Liver (tissue), 9 donors: ENCODE measurements around the gene TUBGCP5. TPM values are rescaled to one million over a fixed set of nuclear protein-coding genes. Genes with fewer than 3 reads are reported as not detected.

Experiments used
- DNase-seq: peaks from one replicate; pipeline ENCODE4 v3.0.0-alpha.2; 2017; ENCODE audit warnings: low spot score
- H3K27ac ChIP-seq, 2 donors: one replicate each; pipeline ENCODE4 v1.7.0; 2013; ENCODE audit warnings: inconsistent platforms in 2 of 2, low read length in 2 of 2, control low read depth in 1 of 2, low read depth in 1 of 2, mild to moderate bottlenecking in 1 of 2
- H3K27me3 ChIP-seq, 4 donors: one replicate each; pipeline versions ENCODE4 v1.6.1 to v1.7.0; 2013; ENCODE audit warnings: low read length in 3 of 4, inconsistent platforms in 1 of 4, mild to moderate bottlenecking in 1 of 4, moderate library complexity in 1 of 4; ENCODE audit not compliant: control insufficient read depth in 4 of 4, insufficient read depth in 4 of 4
- H3K36me3 ChIP-seq, 4 donors: one replicate each; pipeline versions ENCODE4 v1.6.1 to v1.7.0; 2013; ENCODE audit warnings: low read length in 3 of 4, mild to moderate bottlenecking in 3 of 4, low read depth in 1 of 4, moderate library complexity in 1 of 4; ENCODE audit not compliant: control insufficient read depth in 4 of 4, insufficient read depth in 3 of 4
- H3K4me1 ChIP-seq, 4 donors: one replicate each; pipeline versions ENCODE4 v1.6.1 to v1.7.0; 2013; ENCODE audit warnings: low read length in 3 of 4, mild to moderate bottlenecking in 3 of 4, moderate library complexity in 1 of 4; ENCODE audit not compliant: control insufficient read depth in 4 of 4, insufficient read depth in 4 of 4
- H3K4me3 ChIP-seq, 3 donors: one replicate each; pipeline versions ENCODE4 v1.6.1 to v1.7.0; 2013; ENCODE audit warnings: low read length in 3 of 3, control low read depth in 1 of 3, low read depth in 1 of 3, mild to moderate bottlenecking in 1 of 3
- H3K9ac ChIP-seq, 2 donors: one replicate each; pipeline ENCODE4 v1.7.0; 2013; ENCODE audit warnings: low read length in 2 of 2, mild to moderate bottlenecking in 2 of 2, moderate library complexity in 2 of 2, control low read depth in 1 of 2, low read depth in 1 of 2
- H3K9me3 ChIP-seq, 4 donors: one replicate each; pipeline versions ENCODE4 v1.6.1 to v1.7.0; 2013; ENCODE audit warnings: low read length in 3 of 4; ENCODE audit not compliant: control insufficient read depth in 4 of 4
- CTCF ChIP-seq: fragments of 150-350 bp; IDR thresholded peaks from 2 replicates; pipeline ENCODE4 v1.5.1; 2017; ENCODE audit warnings: improper control_type of control experiment, low read depth, low read length; ENCODE audit not compliant: missing input control
- EGR1 ChIP-seq, 2 donors: IDR thresholded peaks; 2 replicates each; pipeline ENCODE4 v1.6.1; 2016 to 2018; ENCODE audit warnings: antibody characterized with exemption in 2 of 2, low read depth in 2 of 2
- FOXA1 ChIP-seq: IDR thresholded peaks from 2 replicates; pipeline ENCODE4 v1.6.1; 2016; ENCODE audit warnings: antibody characterized with exemption
- FOXA2 ChIP-seq: IDR thresholded peaks from 2 replicates; pipeline ENCODE4 v1.6.1; 2016; ENCODE audit warnings: antibody characterized with exemption
- GABPA ChIP-seq, 2 donors: IDR thresholded peaks in 1 of 2; conservative IDR thresholded peaks in 1 of 2; 2 replicates each; pipeline ENCODE4 v1.6.1; 2016; ENCODE audit warnings: antibody characterized with exemption in 2 of 2, mild to moderate bottlenecking in 1 of 2, moderate library complexity in 1 of 2
- HNF4A ChIP-seq, 2 donors: conservative IDR thresholded peaks; 2 replicates each; pipeline ENCODE4 v1.6.1; 2016; ENCODE audit warnings: antibody characterized with exemption in 2 of 2, mild to moderate bottlenecking in 2 of 2
- HNF4G ChIP-seq: IDR thresholded peaks from 2 replicates; pipeline ENCODE4 v1.6.1; 2016; ENCODE audit warnings: antibody characterized with exemption
- JUND ChIP-seq, 2 donors: IDR thresholded peaks; 2 replicates each; pipeline ENCODE4 v1.6.1; 2016; ENCODE audit warnings: antibody characterized with exemption in 2 of 2
- NR2F2 ChIP-seq: IDR thresholded peaks from 2 replicates; pipeline ENCODE4 v1.6.1; 2016; ENCODE audit warnings: antibody characterized with exemption
- RXRA ChIP-seq, 2 donors: IDR thresholded peaks; 2 replicates each; pipeline ENCODE4 v1.6.1; 2017 to 2018; ENCODE audit warnings: antibody characterized with exemption in 2 of 2, mild to moderate bottlenecking in 1 of 2
- TAF1 ChIP-seq: conservative IDR thresholded peaks from 2 replicates; pipeline ENCODE4 v1.6.1; 2016; ENCODE audit warnings: antibody characterized with exemption, mild to moderate bottlenecking
- YY1 ChIP-seq: IDR thresholded peaks from 2 replicates; pipeline ENCODE4 v1.6.1; 2016; ENCODE audit warnings: antibody characterized with exemption, mild to moderate bottlenecking
- ZBTB33 ChIP-seq: IDR thresholded peaks from 2 replicates; pipeline ENCODE4 v1.6.1; 2016; ENCODE audit warnings: antibody characterized with exemption
- WGBS: extraction: QIAGEN DNeasy Blood & Tissue Kit; methylation state at CpG from one replicate; pipeline ENCODE4 v1.1.7; 2013; 5-methylcytosine and 5-hydroxymethylcytosine counted together
- polyA plus RNA-seq, 2 donors: library from polyadenylated mRNA; stranded (reverse) in 1 of 2; unstranded in 1 of 2; fragments of 200-250 nt in 1 of 2; fragments of >200 nt in 1 of 2; fragmentation: Nextera tagmentation in 1 of 2; extraction: Ambion mirVana in 1 of 2; gene quantifications; one replicate each; pipeline versions ENCODE4 v1.2.1 to v1.2.3, GENCODE V29; 2013 to 2015
- total RNA-seq, 2 donors: library from RNA; depleted of rRNA; stranded (reverse); fragments of >200 nt; gene quantifications; one replicate each; pipeline ENCODE4 v1.2.3, GENCODE V29; 2014
- TF ChIP-seq, protein P1 (sequence below): IDR thresholded peaks from 2 replicates; pipeline ENCODE4 v1.6.1; 2016; ENCODE audit warnings: antibody characterized with exemption
- donor health status: healthy.
- donor health status: healthy.
- donor health status: healthy.
- donor health status: healthy.
- donor health status: healthy.

TUBGCP5 gene
- total and polyA plus RNA-seq, 4 donors: 5.5 to 17.3 (median 7.4) TPM

DNA sequence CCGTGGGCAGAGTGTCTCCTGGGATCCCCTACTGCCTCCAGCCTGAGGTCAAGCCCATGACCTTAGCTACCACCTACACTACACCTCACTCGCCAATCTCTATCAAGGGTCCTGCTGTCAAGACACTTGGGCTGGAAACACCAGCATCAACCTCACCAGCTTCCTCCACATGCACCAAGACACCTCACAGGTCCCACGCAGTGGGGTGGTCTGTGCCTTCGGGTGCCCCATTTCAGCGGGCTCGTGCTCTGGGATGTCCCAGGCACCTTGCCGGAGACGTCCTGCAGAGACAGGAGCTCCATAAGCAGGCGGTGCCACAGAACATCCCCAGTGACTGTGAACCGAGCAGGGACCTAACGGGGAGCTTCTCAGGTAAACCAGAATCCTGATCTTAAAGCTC lies 79.2 kb downstream of the TUBGCP5 start:
- Histone ChIP-seq H3K27ac (no peak overlapping the region), H3K9me3 (no peaks in the 10 kb centered on the region), H3K9ac (no peak overlapping the region), H3K4me1 (peaks cover 2 to 27% (median 15%) of the 10 kb centered on the region in 4 donors), H3K4me3 (no peak overlapping the region), H3K27me3 (no peaks in the 10 kb centered on the region), H3K36me3 (no peaks in the 10 kb centered on the region)
- DNase-seq: no peak
- TF ChIP-seq, protein P1, sequence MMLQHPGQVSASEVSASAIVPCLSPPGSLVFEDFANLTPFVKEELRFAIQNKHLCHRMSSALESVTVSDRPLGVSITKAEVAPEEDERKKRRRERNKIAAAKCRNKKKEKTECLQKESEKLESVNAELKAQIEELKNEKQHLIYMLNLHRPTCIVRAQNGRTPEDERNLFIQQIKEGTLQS: no peak
- no peak for TF ChIP-seq EGR1 (IDR thresholded peaks at IDR 0.05; ENCODE audit: low read depth in 2 of 2)
- no peak for TF ChIP-seq NR2F2
- no peak for TF ChIP-seq JUND (IDR thresholded peaks at IDR 0.05)
- no peak for TF ChIP-seq FOXA2
- no peak for TF ChIP-seq YY1
- TF ChIP-seq HNF4G: no peak
- TF ChIP-seq CTCF: no peak
- TF ChIP-seq FOXA1: no peak
- no peak for TF ChIP-seq TAF1
- TF ChIP-seq GABPA (IDR thresholded peaks at IDR 0.05 in 1 of 2, conservative IDR thresholded peaks at IDR 0.05 in 1 of 2): no peak
- no peak for TF ChIP-seq HNF4A (conservative IDR thresholded peaks at IDR 0.05)
- no peak for TF ChIP-seq ZBTB33
- WGBS: 94% methylated on average over 11 of the region's 11 CpGs

- Histone ChIP-seq H3K4me3 (no peak overlapping the region), H3K36me3 (no peaks in the 10 kb centered on the region), H3K9ac (no peak overlapping the region), H3K27ac (no peak overlapping the region), H3K9me3 (no peaks in the 10 kb centered on the region), H3K4me1 (peaks cover 2 to 25% (median 15%) of the 10 kb centered on the region in 4 donors), H3K27me3 (no peaks in the 10 kb centered on the region)
- WGBS: 93% methylated on average over 33 of the region's 33 CpGs
- no peak for TF ChIP-seq HNF4G
- TF ChIP-seq RXRA (IDR thresholded peaks at IDR 0.05): no peak
- no peak for TF ChIP-seq FOXA2
- no peak for DNase-seq
Observed at GRCh38 chr15:22959321-22960101, 79.9 kb downstream of the TUBGCP5 start.
